ENCODE results near the gene CALML6. TPM values are rescaled to one million over a fixed set of nuclear protein-coding genes. Genes with fewer than 3 reads are reported as not detected.
"Not testable (repeated sequence)": the region's sequence is repeated elsewhere in the genome, so short reads cannot be mapped to it uniquely, and the experiment has no call there.

The CALML6 gene
- total RNA-seq, 2 experiments from 2014 or later, result 0.47 to 0.69 TPM

- no peaks in the 10 kb centered on the region for H3K9me3 ChIP-seq (ENCODE audit: control insufficient read depth in 1 of 2, insufficient read depth in 1 of 2, low read length in 2 of 2)
- peaks cover 93% of the 10 kb centered on the region for H3K4me1 ChIP-seq (ENCODE audit: insufficient read depth, low read length)
- H3K4me3 Mint-ChIP-seq, result peak overlapping the region; percentile 69
- ATAC-seq (ENCODE audit: poor library complexity), result no peak
- POLR2A ChIA-PET, result interaction anchor here (0.6 to 2.1 kb wide), 2 partner anchors 26 to 103 kb away, joined by 3 to 6 read pairs; no protein-coding TSS in a partner anchor
- DNase-seq, result no peak
- H3K27ac Mint-ChIP-seq, result peak overlapping the region; percentile 71
- H3K27me3 ChIP-seq (ENCODE audit: control insufficient read depth in 1 of 2, insufficient read depth in 2 of 2, low read length in 2 of 2), result no peaks in the 10 kb centered on the region
- H3K4me3 ChIP-seq (ENCODE audit: low read length), result no peak overlapping the region
- peaks cover 73% of the 10 kb centered on the region for H3K4me1 Mint-ChIP-seq (ENCODE audit: low read depth)
- peaks cover 12% of the 10 kb centered on the region for H3K36me3 ChIP-seq (ENCODE audit: insufficient read depth, low read length)
- CTCF ChIA-PET, result interaction anchor here (0.7 to 1.1 kb wide), 4 partner anchors 9 to 423 kb away, joined by 3 to 5 read pairs (median 3); no protein-coding TSS in a partner anchor
- TF ChIP-seq CTCF (IDR thresholded peaks at IDR 0.05), result no peak
- intact Hi-C loops (cut with DNase I, micrococcal nuclease), result no loop called here
- H3K27me3 Mint-ChIP-seq, result no peaks in the 10 kb centered on the region
- H3K27ac ChIP-seq (ENCODE audit: low read depth in 1 of 2, low read length in 2 of 2), result no peak overlapping the region
- H3K36me3 Mint-ChIP-seq (ENCODE audit: low read depth), result peaks cover 36% of the 10 kb centered on the region
- H3K9me3 Mint-ChIP-seq, result no peaks in the 10 kb centered on the region
Measured at GRCh38 chr1:1883092-1883873, 31.8 kb upstream of the CALML6 start.

- not testable (repeated sequence) for H3K9me3 ChIP-seq (ENCODE audit: control insufficient read depth in 1 of 2, insufficient read depth in 1 of 2, low read length in 2 of 2)
Measured at GRCh38 chr1:1883890-1884289, 31.2 kb upstream of the CALML6 start.

GRCh38 chr1:1889090-1889750 is 25.8 kb upstream of the CALML6 start:
- Mint-ChIP-seq H3K27me3 (no peaks in the 10 kb centered on the region), H3K36me3 (ENCODE audit: low read depth) (peaks cover 27% of the 10 kb centered on the region), H3K4me1 (ENCODE audit: low read depth) (peaks cover 48% of the 10 kb centered on the region), H3K27ac (peak overlapping the region; percentile 90), H3K4me3 (peak overlapping the region; percentile 92), H3K9me3 (no peaks in the 10 kb centered on the region)
- ATAC-seq (ENCODE audit: poor library complexity) (no peak), DNase-seq (no peak)
- TF ChIP-seq CTCF (IDR thresholded peaks at IDR 0.05), result no peak
- no peaks in the 10 kb centered on the region for H3K27me3 ChIP-seq (ENCODE audit: control insufficient read depth in 1 of 2, insufficient read depth in 2 of 2, low read length in 2 of 2)
- H3K36me3 ChIP-seq (ENCODE audit: insufficient read depth, low read length), result no peaks in the 10 kb centered on the region
- CTCF ChIA-PET, result interaction anchor here (0.7 to 4.6 kb wide), 4 partner anchors 8 to 31 kb away, joined by 3 to 27 read pairs (median 4); no protein-coding TSS in a partner anchor
- peaks cover 75% of the 10 kb centered on the region for H3K4me1 ChIP-seq (ENCODE audit: insufficient read depth, low read length)
- H3K9me3 ChIP-seq (ENCODE audit: control insufficient read depth in 1 of 2, insufficient read depth in 1 of 2, low read length in 2 of 2), result no peaks in the 10 kb centered on the region
- POLR2A ChIA-PET, result interaction anchor here (0.6 to 1.5 kb wide), 4 partner anchors 17 to 109 kb away, joined by 3 to 5 read pairs (median 4); no protein-coding TSS in a partner anchor
- H3K4me3 ChIP-seq (ENCODE audit: low read length), result peak overlapping the region; percentile 66
- intact Hi-C loops (cut with DNase I, micrococcal nuclease), result loop anchor here (5.0 kb wide), 1 partner anchor 47 kb away; no protein-coding TSS in a partner anchor
- H3K27ac ChIP-seq (ENCODE audit: low read depth in 1 of 2, low read length in 2 of 2), result peak overlapping the region; percentile 30 to 67

More at GRCh38 chr1:1883890-1884289, 31.2 kb upstream of the CALML6 start:
- DNase-seq; intact Hi-C loops (cut with DNase I, micrococcal nuclease); H3K9me3 Mint-ChIP-seq; ATAC-seq (ENCODE audit: poor library complexity); H3K27ac ChIP-seq (ENCODE audit: low read depth in 1 of 2, low read length in 2 of 2); H3K27me3 ChIP-seq (ENCODE audit: control insufficient read depth in 1 of 2, insufficient read depth in 2 of 2, low read length in 2 of 2); H3K36me3 ChIP-seq (ENCODE audit: insufficient read depth, low read length); H3K4me3 ChIP-seq (ENCODE audit: low read length); H3K27me3 Mint-ChIP-seq: not testable (repeated sequence)
- peak overlapping the region; percentile 69 for H3K4me3 Mint-ChIP-seq
- ChIA-PET POLR2A (interaction anchor here (0.6 to 2.1 kb wide), 3 partner anchors 25 to 104 kb away, joined by 3 to 6 read pairs (median 3); no protein-coding TSS in a partner anchor), CTCF (interaction anchor here (0.6 to 1.1 kb wide), 3 partner anchors 8 to 535 kb away, joined by 3 read pairs; no protein-coding TSS in a partner anchor)
- H3K27ac Mint-ChIP-seq, result peak overlapping the region; percentile 71
- peaks cover 73% of the 10 kb centered on the region for H3K4me1 Mint-ChIP-seq (ENCODE audit: low read depth)
- H3K4me1 ChIP-seq (ENCODE audit: insufficient read depth, low read length), result peaks cover 93% of the 10 kb centered on the region
- peaks cover 33% of the 10 kb centered on the region for H3K36me3 Mint-ChIP-seq (ENCODE audit: low read depth)

Measured in CD4-positive, alpha-beta T cell (primary cell).